ENCODE results near the gene SLC4A4.

The SLC4A4 gene

GRCh38 chr4:71355971-71356370, 17.2 kb downstream of the SLC4A4 start:
- DNase-seq (ENCODE audit: extremely low read depth, low read depth): no peak
- TF ChIP-seq CTCF (IDR thresholded peaks at IDR 0.05; ENCODE audit: low read depth, low read length): no peak

DNA sequence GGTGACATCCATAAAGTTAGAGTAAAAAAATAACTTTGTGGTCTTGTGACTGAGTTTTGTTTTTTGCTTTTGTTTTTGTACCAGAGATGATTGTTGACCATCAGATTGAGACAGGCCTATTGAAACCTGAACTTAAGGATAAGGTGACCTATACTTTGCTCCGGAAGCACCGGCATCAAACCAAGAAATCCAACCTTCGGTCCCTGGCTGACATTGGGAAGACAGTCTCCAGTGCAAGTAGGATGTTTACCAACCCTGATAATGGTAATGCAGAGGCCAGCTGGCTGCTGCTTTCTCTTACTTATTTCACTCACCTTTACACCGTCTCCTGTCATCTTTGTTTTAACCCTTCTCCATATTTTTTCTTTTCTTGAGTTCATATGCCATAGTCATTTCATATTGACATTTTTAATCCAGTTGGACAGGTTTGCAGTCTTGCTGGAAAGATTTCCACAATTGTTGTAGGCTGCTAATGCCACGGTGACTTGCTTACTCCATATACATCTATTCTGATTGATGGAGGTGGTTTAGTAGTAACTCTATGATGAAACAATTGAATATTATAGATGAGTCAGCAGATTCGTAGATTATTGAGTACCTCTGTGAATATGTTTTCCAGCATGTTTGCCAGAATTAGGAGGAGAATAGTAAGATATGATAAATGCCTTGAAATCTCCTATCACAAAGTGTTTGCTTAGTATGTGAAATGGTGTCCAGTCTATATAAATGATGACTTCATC, 18.3 kb downstream of the SLC4A4 start:
- TF ChIP-seq CTCF (IDR thresholded peaks at IDR 0.05; ENCODE audit: low read depth, low read length): no peak
- DNase-seq (ENCODE audit: extremely low read depth, low read depth): no peak

DNA sequence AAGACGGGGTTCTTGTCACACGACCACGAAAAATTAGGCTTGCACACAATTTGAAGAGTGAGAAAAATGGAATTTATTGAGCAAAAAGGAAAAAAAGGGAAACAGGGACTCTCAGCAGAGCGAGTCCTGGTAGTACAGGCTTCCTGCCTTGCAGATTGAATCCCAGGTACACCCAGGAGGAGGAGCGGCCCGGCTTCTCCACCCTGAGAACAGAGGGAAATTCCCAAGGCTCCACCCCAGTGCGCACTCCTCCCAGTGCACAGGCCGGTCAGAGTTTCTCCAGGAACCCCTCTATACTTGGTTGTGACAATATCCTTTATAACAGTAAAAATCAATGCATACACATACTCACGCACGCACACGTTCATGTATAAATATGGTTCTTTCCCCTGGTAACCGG, 22.0 kb downstream of the SLC4A4 start:
- TF ChIP-seq CTCF (IDR thresholded peaks at IDR 0.05; ENCODE audit: low read depth, low read length): no peak
- DNase-seq (ENCODE audit: extremely low read depth, low read depth): no peak

- no peak for TF ChIP-seq CTCF (IDR thresholded peaks at IDR 0.05; ENCODE audit: low read depth, low read length)
- no peak for DNase-seq (ENCODE audit: extremely low read depth, low read depth)
These were observed 22.7 kb downstream of the SLC4A4 start for GRCh38 chr4:71361476-71361875.

- TF ChIP-seq CTCF (IDR thresholded peaks at IDR 0.05; ENCODE audit: low read depth, low read length): no peak
- no peak for DNase-seq (ENCODE audit: extremely low read depth, low read depth)
These were observed 27.9 kb downstream of the SLC4A4 start for GRCh38 chr4:71366766-71367165.

DNA sequence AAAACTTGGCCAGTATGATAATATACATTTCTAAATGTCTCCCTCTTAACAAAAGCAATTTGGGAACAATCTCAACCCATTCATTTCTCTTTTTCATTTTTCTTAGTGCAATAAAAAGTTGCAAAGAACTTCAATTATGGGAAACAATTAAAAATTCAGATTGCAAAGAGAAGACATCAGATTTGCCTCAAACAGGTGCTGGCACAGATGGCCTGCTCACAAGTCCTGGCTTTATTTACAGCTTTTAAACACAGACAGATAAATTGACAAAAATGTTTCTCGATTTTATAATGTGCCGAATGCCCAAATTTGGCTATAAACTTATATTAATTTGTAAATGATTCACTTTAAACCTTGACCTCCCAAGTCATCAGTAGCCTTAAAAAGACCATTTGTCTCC, 28.7 kb downstream of the SLC4A4 start:
- no peak for TF ChIP-seq CTCF (IDR thresholded peaks at IDR 0.05; ENCODE audit: low read depth, low read length)
- DNase-seq (ENCODE audit: extremely low read depth, low read depth): no peak

DNA sequence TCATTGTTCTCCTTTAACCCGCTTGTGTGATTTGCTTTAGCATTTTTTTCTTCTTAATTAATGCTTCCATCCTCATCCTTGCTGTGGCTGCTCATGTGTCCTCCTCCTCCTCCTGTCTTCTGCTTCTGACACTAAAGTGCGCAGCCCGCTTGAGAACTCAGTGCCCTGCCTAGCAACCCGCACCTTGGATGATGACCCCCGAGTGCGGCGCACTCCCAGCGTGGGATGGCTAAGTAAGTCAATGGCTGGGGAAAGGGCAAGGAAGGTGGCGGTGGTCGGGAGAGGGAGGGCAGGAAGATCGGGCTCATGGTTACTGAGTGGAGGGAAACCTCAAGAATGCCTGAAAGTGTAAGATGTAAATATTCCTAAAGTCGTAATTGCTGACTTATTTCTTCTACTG, 30.1 kb downstream of the SLC4A4 start:
- TF ChIP-seq CTCF (IDR thresholded peaks at IDR 0.05; ENCODE audit: low read depth, low read length): no peak
- no peak for DNase-seq (ENCODE audit: extremely low read depth, low read depth)
